Thoracic aorta (tissue), 2 donors: ENCODE data around the gene SLAIN1. TPM values are rescaled to one million over a fixed set of nuclear protein-coding genes. Genes with fewer than 3 reads are reported as not detected.

Experiments used
- ATAC-seq: fragments of 150-250 bp; one replicate; pipeline ENCODE4 v1.8.0; 2017; ENCODE audit warnings: low read depth; ENCODE audit not compliant: insufficient number of reproducible peaks, low FRiP score
- DNase-seq: peaks from one replicate; pipeline ENCODE4 v3.0.0-alpha.2; 2020; ENCODE audit warnings: low spot score
- H3K27ac ChIP-seq, 2 donors: fragments of 200-600 bp; sonication (generic); 1 replicate in 1 of 2; 2 replicates in 1 of 2; pipeline ENCODE4 v1.5.1; 2016; ENCODE audit warnings: mild to moderate bottlenecking in 2 of 2, moderate library complexity in 2 of 2
- H3K27me3 ChIP-seq: fragments of 200-600 bp; sonication (generic); replicated peaks from 2 replicates; pipeline ENCODE4 v1.6.0; 2016; ENCODE audit warnings: mild to moderate bottlenecking; ENCODE audit not compliant: insufficient read depth
- H3K36me3 ChIP-seq: fragments of 200-600 bp; sonication (generic); one replicate; pipeline ENCODE4 v1.5.1; 2016
- H3K4me1 ChIP-seq, 2 donors: fragments of 200-600 bp; sonication (generic); 1 replicate in 1 of 2; 2 replicates in 1 of 2; pipeline versions ENCODE4 v1.5.1 to v1.6.0; 2016; ENCODE audit warnings: low read depth in 2 of 2, mild to moderate bottlenecking in 1 of 2; ENCODE audit not compliant: control insufficient read depth in 1 of 2
- H3K4me3 ChIP-seq: fragments of 200-600 bp; sonication (generic); 2 replicates; pipeline ENCODE4 v1.5.1; 2016; ENCODE audit warnings: mild to moderate bottlenecking
- H3K9me3 ChIP-seq: fragments of 200-600 bp; sonication (generic); 2 replicates; pipeline ENCODE4 v1.5.1; 2016
- total RNA-seq, 2 donors: library from RNA; depleted of rRNA; stranded (reverse); fragments of >200 nt; gene quantifications; one replicate each; pipeline versions ENCODE4 v1.1.0 to v1.2.3, GENCODE V29; 2016
- TF ChIP-seq, protein P1 (sequence below): fragments of 200-600 bp; sonication (generic); IDR thresholded peaks from one replicate; pipeline ENCODE4 v1.5.1; 2019; ENCODE audit warnings: antibody characterized with exemption

The SLAIN1 gene
- total RNA-seq, 2 donors from 2014 or later, result 10.5 to 12.9 TPM

GRCh38 chr13:77716692-77717091, 19.2 kb downstream of the SLAIN1 start:
- Histone ChIP-seq H3K4me3 (no peak overlapping the region), H3K9me3 (no peaks in the 10 kb centered on the region), H3K36me3 (no peaks in the 10 kb centered on the region), H3K4me1 (peaks cover 0 to 7% of the 10 kb centered on the region in 2 donors), H3K27ac (no peak overlapping the region), H3K27me3 (no peaks in the 10 kb centered on the region)
- TF ChIP-seq, protein P1, sequence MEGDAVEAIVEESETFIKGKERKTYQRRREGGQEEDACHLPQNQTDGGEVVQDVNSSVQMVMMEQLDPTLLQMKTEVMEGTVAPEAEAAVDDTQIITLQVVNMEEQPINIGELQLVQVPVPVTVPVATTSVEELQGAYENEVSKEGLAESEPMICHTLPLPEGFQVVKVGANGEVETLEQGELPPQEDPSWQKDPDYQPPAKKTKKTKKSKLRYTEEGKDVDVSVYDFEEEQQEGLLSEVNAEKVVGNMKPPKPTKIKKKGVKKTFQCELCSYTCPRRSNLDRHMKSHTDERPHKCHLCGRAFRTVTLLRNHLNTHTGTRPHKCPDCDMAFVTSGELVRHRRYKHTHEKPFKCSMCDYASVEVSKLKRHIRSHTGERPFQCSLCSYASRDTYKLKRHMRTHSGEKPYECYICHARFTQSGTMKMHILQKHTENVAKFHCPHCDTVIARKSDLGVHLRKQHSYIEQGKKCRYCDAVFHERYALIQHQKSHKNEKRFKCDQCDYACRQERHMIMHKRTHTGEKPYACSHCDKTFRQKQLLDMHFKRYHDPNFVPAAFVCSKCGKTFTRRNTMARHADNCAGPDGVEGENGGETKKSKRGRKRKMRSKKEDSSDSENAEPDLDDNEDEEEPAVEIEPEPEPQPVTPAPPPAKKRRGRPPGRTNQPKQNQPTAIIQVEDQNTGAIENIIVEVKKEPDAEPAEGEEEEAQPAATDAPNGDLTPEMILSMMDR, result no peak
- ATAC-seq (no peak), DNase-seq (no peak)

DNA sequence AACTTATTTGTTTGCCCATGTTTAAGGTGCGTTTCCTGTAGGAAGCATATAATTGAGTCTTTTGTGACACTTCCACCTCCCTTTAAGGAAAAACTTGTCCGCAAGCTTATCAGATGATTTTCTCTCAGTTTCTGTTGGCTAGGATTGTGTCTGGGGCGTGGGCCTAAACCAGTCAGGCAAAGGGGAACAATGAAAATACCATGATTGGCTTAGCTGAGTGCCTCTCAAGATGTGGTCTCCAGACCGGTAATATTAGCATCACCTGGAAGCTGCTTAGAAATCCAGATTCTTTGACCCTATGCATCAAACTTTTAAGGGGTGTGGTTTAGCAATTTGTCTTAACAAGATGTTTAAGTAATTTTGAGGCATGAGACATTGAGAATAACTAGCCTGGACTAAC, 20.0 kb downstream of the SLAIN1 start:
- H3K27me3 ChIP-seq, result no peaks in the 10 kb centered on the region
- ATAC-seq, result no peak
- TF ChIP-seq, protein P1, result no peak
- H3K36me3 ChIP-seq, result no peaks in the 10 kb centered on the region
- no peaks in the 10 kb centered on the region for H3K9me3 ChIP-seq
- no peak overlapping the region for H3K4me3 ChIP-seq
- H3K4me1 ChIP-seq, result peaks cover 0 to 7% of the 10 kb centered on the region in 2 donors
- no peak for DNase-seq
- H3K27ac ChIP-seq, result no peak overlapping the region

GRCh38 chr13:77719128-77719527, 21.6 kb downstream of the SLAIN1 start:
- DNase-seq (no peak), ATAC-seq (no peak)
- H3K36me3 ChIP-seq, result no peaks in the 10 kb centered on the region

DNA sequence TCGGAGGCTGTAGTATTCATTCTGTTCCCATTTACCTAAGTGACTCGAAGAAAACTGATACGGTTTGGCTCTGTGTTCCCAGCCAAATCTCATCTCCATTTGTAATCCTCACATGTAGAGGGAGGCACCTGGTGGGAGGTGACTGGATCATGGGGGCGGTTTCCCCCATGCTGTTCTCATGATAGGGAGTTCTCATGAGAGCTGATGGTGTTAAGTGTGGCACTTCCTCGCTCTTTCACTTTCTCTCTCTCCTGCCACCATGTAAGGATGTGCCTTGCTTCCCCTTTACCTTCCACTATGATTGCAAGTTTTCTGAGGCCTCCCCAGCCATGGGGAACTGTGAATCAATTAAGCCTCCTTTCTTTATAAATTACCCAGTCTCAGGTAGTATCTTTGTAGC, 23.5 kb downstream of the SLAIN1 start:
- DNase-seq (no peak), ATAC-seq (no peak)
- no peaks in the 10 kb centered on the region for H3K36me3 ChIP-seq
- H3K4me1 ChIP-seq, result peaks cover 0 to 7% of the 10 kb centered on the region in 2 donors
- no peaks in the 10 kb centered on the region for H3K27me3 ChIP-seq
- H3K27ac ChIP-seq, result no peak overlapping the region
- H3K4me3 ChIP-seq, result no peak overlapping the region
- TF ChIP-seq, protein P1, result no peak
- H3K9me3 ChIP-seq, result no peaks in the 10 kb centered on the region

More at GRCh38 chr13:77719128-77719527, 21.6 kb downstream of the SLAIN1 start:
- Histone ChIP-seq H3K4me1 (peaks cover 0 to 7% of the 10 kb centered on the region in 2 donors), H3K27me3 (no peaks in the 10 kb centered on the region), H3K4me3 (no peak overlapping the region), H3K27ac (no peak overlapping the region), H3K9me3 (no peaks in the 10 kb centered on the region)
- TF ChIP-seq, protein P1, result no peak

DNA sequence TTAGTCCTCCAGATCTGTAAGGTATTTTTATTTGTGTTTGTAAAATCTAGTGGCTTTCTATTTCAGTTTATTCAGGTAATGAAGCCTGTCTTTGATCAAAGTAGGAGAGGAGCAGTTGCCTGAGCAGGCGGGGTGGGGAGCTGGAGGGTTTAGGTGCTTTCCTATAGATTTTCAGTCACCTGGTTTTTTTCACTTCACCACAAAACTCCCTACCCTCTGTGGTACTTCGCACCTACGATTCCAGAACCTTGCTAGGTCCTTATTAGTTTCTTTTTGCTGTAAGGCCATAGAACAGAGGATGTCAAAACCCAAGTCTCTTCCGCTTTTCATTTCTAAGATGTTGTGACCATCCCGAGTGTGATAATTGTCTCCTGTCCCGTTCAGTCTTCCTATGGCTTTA, 26.6 kb downstream of the SLAIN1 start:
- ATAC-seq (no peak), DNase-seq (no peak)
- TF ChIP-seq, protein P1, result no peak
- Histone ChIP-seq H3K4me1 (peaks cover 0 to 14% of the 10 kb centered on the region in 2 donors), H3K9me3 (no peaks in the 10 kb centered on the region), H3K27me3 (no peaks in the 10 kb centered on the region), H3K36me3 (no peaks in the 10 kb centered on the region), H3K27ac (no peak overlapping the region), H3K4me3 (no peak overlapping the region)
